PFSK-1 (cell line): ENCODE measurements around the gene SCN2B.

ENCODE experiments used
- FOXP2 ChIP-seq: optimal IDR thresholded peaks from 2 replicates; pipeline ENCODE3; 2011; ENCODE audit warnings: borderline replicate concordance, control low read depth, inconsistent platforms; ENCODE audit not compliant: insufficient read depth; ENCODE audit errors: extremely low read length, extremely low read depth
- POLR2AphosphoS5 ChIP-seq: IDR thresholded peaks from 2 replicates; pipeline ENCODE4 v1.6.1; 2012; ENCODE audit warnings: low read depth, mild to moderate bottlenecking, control low read depth, low read length, moderate library complexity
- REST ChIP-seq, 2 experiments: IDR thresholded peaks; 2 replicates each; pipeline versions ENCODE4 v1.6.1 to v1.8.0; 2011 to 2012; ENCODE audit warnings: low read depth in 2 of 2, low read length in 2 of 2, control low read depth in 1 of 2, inconsistent platforms in 1 of 2, mild to moderate bottlenecking in 1 of 2, moderate library complexity in 1 of 2; ENCODE audit not compliant: insufficient read depth in 1 of 2
- SIN3A ChIP-seq: IDR thresholded peaks from 2 replicates; pipeline ENCODE4 v1.6.1; 2012; ENCODE audit warnings: mild to moderate bottlenecking, low read length, moderate library complexity, borderline replicate concordance; ENCODE audit not compliant: insufficient read depth
- TAF1 ChIP-seq: IDR thresholded peaks from 2 replicates; pipeline ENCODE4 v1.6.1; 2012; ENCODE audit warnings: low read length, control low read depth, borderline replicate concordance; ENCODE audit not compliant: insufficient read depth

SCN2B gene

GRCh38 chr11:118142809-118143208, 33.6 kb downstream of the SCN2B start:
- TF ChIP-seq SIN3A, result no peak

GRCh38 chr11:118142081-118142480, 34.4 kb downstream of the SCN2B start:
- no peak for TF ChIP-seq SIN3A

- TF ChIP-seq FOXP2 (no peak), REST (IDR thresholded peaks at IDR 0.05; ENCODE audit: insufficient read depth in 1 of 2, low read depth in 2 of 2, low read length in 2 of 2) (no peak)
Observed at GRCh38 chr11:118139578-118139977, 36.9 kb downstream of the SCN2B start.

- TF ChIP-seq TAF1 (no peak), REST (IDR thresholded peaks at IDR 0.05; ENCODE audit: insufficient read depth in 1 of 2, low read depth in 2 of 2, low read length in 2 of 2) (no peak), POLR2AphosphoS5 (no peak), SIN3A (no peak), FOXP2 (no peak)
Observed at GRCh38 chr11:118138839-118139420, 37.5 kb downstream of the SCN2B start.

GRCh38 chr11:118136801-118137200, 39.6 kb downstream of the SCN2B start:
- TF ChIP-seq REST (IDR thresholded peaks at IDR 0.05; ENCODE audit: insufficient read depth in 1 of 2, low read depth in 2 of 2, low read length in 2 of 2) (no peak), TAF1 (no peak), FOXP2 (no peak), POLR2AphosphoS5 (no peak), SIN3A (no peak)

GRCh38 chr11:118136341-118136740, 40.1 kb downstream of the SCN2B start:
- TF ChIP-seq REST (IDR thresholded peaks at IDR 0.05; ENCODE audit: insufficient read depth in 1 of 2, low read depth in 2 of 2, low read length in 2 of 2) (no peak), TAF1 (no peak), FOXP2 (no peak), SIN3A (no peak), POLR2AphosphoS5 (no peak)
